Gastroesophageal sphincter (tissue), 4 donors: Measurements from ENCODE around the gene MRPL20. TPM values are rescaled to one million over a fixed set of nuclear protein-coding genes. Genes with fewer than 3 reads are reported as not detected.

Experiments
- ATAC-seq: fragments of 150-250 bp; one replicate; pipeline ENCODE4 v1.9.1; 2016; ENCODE audit warnings: mild to moderate bottlenecking, moderate library complexity
- H3K27ac ChIP-seq, 4 donors: fragments of 200-600 bp; sonication (generic) in 3 of 4; 1 replicate in 3 of 4; 2 replicates in 1 of 4; pipeline ENCODE4 v1.5.1; 2016 to 2019
- H3K27me3 ChIP-seq: fragments of 200-600 bp; sonication (generic); one replicate; pipeline ENCODE4 v1.5.1; 2019
- H3K36me3 ChIP-seq, 2 donors: fragments of 200-600 bp; sonication (generic); one replicate each; pipeline ENCODE4 v1.5.1; 2019; ENCODE audit warnings: control low read depth in 1 of 2
- H3K4me1 ChIP-seq, 3 donors: fragments of 200-600 bp; sonication (generic); 1 replicate in 2 of 3; 2 replicates in 1 of 3; pipeline ENCODE4 v1.5.1; 2016 to 2019; ENCODE audit warnings: control low read depth in 2 of 3
- H3K4me3 ChIP-seq, 2 donors: fragments of 200-600 bp; sonication (generic); one replicate each; pipeline ENCODE4 v1.5.1; 2019; ENCODE audit warnings: mild to moderate bottlenecking in 1 of 2, moderate library complexity in 1 of 2
- H3K9me3 ChIP-seq, 3 donors: fragments of 200-600 bp; sonication (generic); one replicate each; pipeline ENCODE4 v1.5.1; 2017 to 2019; ENCODE audit warnings: control low read depth in 2 of 3
- CTCF ChIP-seq, 4 experiments: fragments of 200-600 bp in 2 of 4; fragments of 450-650 bp in 2 of 4; sonication (generic) in 1 of 4; IDR thresholded peaks; one replicate each; pipeline ENCODE4 v1.5.1; 2017 to 2019; ENCODE audit warnings: antibody characterized with exemption in 4 of 4, mild to moderate bottlenecking in 2 of 4, moderate library complexity in 2 of 4
- EP300 ChIP-seq: sonication (generic); formaldehyde crosslinking; IDR thresholded peaks from one replicate; pipeline ENCODE4 v1.6.1; 2017; ENCODE audit warnings: antibody characterized with exemption, mild to moderate bottlenecking
- POLR2A ChIP-seq, 2 donors: fragments of 450-650 bp; IDR thresholded peaks; one replicate each; pipeline ENCODE4 v1.6.1; 2017; ENCODE audit warnings: antibody characterized with exemption in 2 of 2, mild to moderate bottlenecking in 2 of 2, moderate library complexity in 1 of 2
- POLR2AphosphoS5 ChIP-seq: sonication (generic); formaldehyde crosslinking; IDR thresholded peaks from one replicate; pipeline ENCODE4 v1.6.1; 2017; ENCODE audit warnings: antibody characterized with exemption
- WGBS, 2 donors: methylation state at CpG; one replicate each; pipeline ENCODE4 v1.1.5; 2018; ENCODE audit warnings: low coverage in 1 of 2; 5-methylcytosine and 5-hydroxymethylcytosine counted together
- total RNA-seq, 4 donors: library from RNA; depleted of rRNA; stranded (reverse); fragments of >200 nt; gene quantifications; one replicate each; pipeline ENCODE4 v1.1.0, GENCODE V29; 2016

The MRPL20 gene
- total RNA-seq, 4 donors from 2014 or later, result 121 to 215 (median 159) TPM

- WGBS, 2 donors, result 38% methylated on average over 8 of the region's 26 CpGs; no CpG with 5 or more reads in 1 of the 2 donors
Measured at GRCh38 chr1:1440262-1441001, 33.3 kb upstream of the MRPL20 start.

GRCh38 chr1:1439546-1440261 is 32.6 kb upstream of the MRPL20 start:
- Histone ChIP-seq H3K4me1 (peaks cover 0 to 75% (median 39%) of the 10 kb centered on the region in 3 donors), H3K27ac (peak overlapping the region in 3 of 4 donors; percentile 46 to 69 (median 64)), H3K36me3 (peaks cover 0 to 19% of the 10 kb centered on the region in 2 donors), H3K9me3 (no peaks in the 10 kb centered on the region), H3K27me3 (no peaks in the 10 kb centered on the region), H3K4me3 (no peak overlapping the region)
- no CpG with 5 or more reads among the region's 82 CpGs for WGBS, 2 donors
- TF ChIP-seq POLR2A (IDR thresholded peaks at IDR 0.05) (no peak), EP300 (no peak), POLR2AphosphoS5 (no peak), CTCF (IDR thresholded peaks at IDR 0.05) (no peak)
- ATAC-seq, result no peak

More at GRCh38 chr1:1440262-1441001, 33.3 kb upstream of the MRPL20 start:
- H3K4me1 ChIP-seq, result peaks cover 0 to 67% (median 34%) of the 10 kb centered on the region in 3 donors
- H3K27ac ChIP-seq, result peak overlapping the region in 3 of 4 donors; percentile 46 to 69 (median 64)
- H3K9me3 ChIP-seq, result no peaks in the 10 kb centered on the region
- H3K27me3 ChIP-seq, result no peaks in the 10 kb centered on the region
- peaks cover 0 to 19% of the 10 kb centered on the region in 2 donors for H3K36me3 ChIP-seq
- TF ChIP-seq EP300 (no peak), POLR2AphosphoS5 (no peak), POLR2A (IDR thresholded peaks at IDR 0.05) (no peak), CTCF (IDR thresholded peaks at IDR 0.05) (no peak)
- peak; percentile 3 for ATAC-seq
- H3K4me3 ChIP-seq, result no peak overlapping the region

GRCh38 chr1:1438531-1439381 is 31.7 kb upstream of the MRPL20 start:
- 84 to 100% methylated on average over 3 to 5 of the region's 45 CpGs for WGBS, 2 donors
- peaks cover 0 to 84% (median 49%) of the 10 kb centered on the region in 3 donors for H3K4me1 ChIP-seq
- no peaks in the 10 kb centered on the region for H3K27me3 ChIP-seq
- H3K9me3 ChIP-seq, result no peaks in the 10 kb centered on the region
- ATAC-seq, result no peak
- no peak for TF ChIP-seq POLR2A (IDR thresholded peaks at IDR 0.05)
- no peak for TF ChIP-seq POLR2AphosphoS5
- no peak for TF ChIP-seq EP300
- TF ChIP-seq CTCF (IDR thresholded peaks at IDR 0.05), result no peak
- peak overlapping the region in 2 of 4 donors; percentile 94 to 97 for H3K27ac ChIP-seq
- H3K4me3 ChIP-seq, result no peak overlapping the region
- peaks cover 0 to 19% of the 10 kb centered on the region in 2 donors for H3K36me3 ChIP-seq

- no peaks in the 10 kb centered on the region for H3K9me3 ChIP-seq
- peak overlapping the region in 2 of 4 donors; percentile 94 to 97 for H3K27ac ChIP-seq
- TF ChIP-seq CTCF (IDR thresholded peaks at IDR 0.05), result no peak
- no peak for TF ChIP-seq POLR2AphosphoS5
- H3K4me3 ChIP-seq, result peak overlapping the region in 1 of 2 donors; percentile 71
- H3K36me3 ChIP-seq, result peaks cover 0 to 19% of the 10 kb centered on the region in 2 donors
- no peak for ATAC-seq
- 60 to 71% methylated on average over 1 of the region's 11 CpGs for WGBS, 2 donors
- no peaks in the 10 kb centered on the region for H3K27me3 ChIP-seq
- H3K4me1 ChIP-seq, result peaks cover 0 to 92% (median 57%) of the 10 kb centered on the region in 3 donors
Measured at GRCh38 chr1:1437904-1438376, 30.8 kb upstream of the MRPL20 start.
